GM10248 (cell line): Measurements from ENCODE around the gene CAMK2G.
A peak's percentile ranks its signal among the peaks of the same experiment; 100 is the strongest.

Experiments
- CTCF ChIA-PET: fragments of 300-600 bp; sonication (Branson Sonifier 250); formaldehyde crosslinking; extraction: SDS; loops from one replicate; lab custom pipeline; 2021; ENCODE audit warnings: antibody characterized with exemption; lab: Yijun Ruan, JAX
- POLR2A ChIA-PET: fragments of 350-650 bp; sonication (Branson Sonifier 250); formaldehyde crosslinking; extraction: SDS; loops from one replicate; lab custom pipeline; 2020; ENCODE audit warnings: antibody characterized with exemption; lab: Yijun Ruan, JAX
- DNase-seq: peaks from one replicate; pipeline ENCODE4 v3.0.0; 2012; ENCODE audit errors: extremely low spot score
- CTCF ChIP-seq: IDR thresholded peaks from 2 replicates; pipeline ENCODE4 v1.5.1; 2012; ENCODE audit warnings: mild to moderate bottlenecking, low read depth; ENCODE audit errors: extremely low read depth, missing control alignments, control extremely low read depth

Gene CAMK2G

DNA sequence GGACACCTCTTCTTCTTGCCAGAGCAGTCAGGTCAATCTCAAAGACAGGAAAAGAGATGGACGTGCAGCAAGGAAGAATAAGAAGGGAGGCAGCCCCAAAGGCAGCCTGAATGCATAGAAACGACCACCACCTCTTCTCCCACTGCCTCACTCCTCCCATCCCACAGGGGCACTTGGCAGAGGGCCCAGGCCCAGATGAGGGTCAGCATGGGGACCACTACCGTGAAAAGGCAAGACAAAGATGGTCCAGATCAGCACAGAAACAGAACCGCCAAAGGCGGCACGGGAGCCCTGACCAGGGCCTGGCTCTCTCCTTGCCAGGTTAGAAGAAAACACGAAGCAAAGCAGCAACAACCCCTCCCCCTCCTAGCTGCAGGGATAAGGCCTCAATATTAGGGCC, 61.0 kb downstream of the CAMK2G start:
- no peak for TF ChIP-seq CTCF
- CTCF ChIA-PET = interaction anchor here (2.3 to 4.2 kb wide), 2 partner anchors 12 to 15 kb away, joined by 10 to 23 read pairs; no protein-coding TSS in a partner anchor
- no peak for DNase-seq
- POLR2A ChIA-PET = no interaction called here

DNA sequence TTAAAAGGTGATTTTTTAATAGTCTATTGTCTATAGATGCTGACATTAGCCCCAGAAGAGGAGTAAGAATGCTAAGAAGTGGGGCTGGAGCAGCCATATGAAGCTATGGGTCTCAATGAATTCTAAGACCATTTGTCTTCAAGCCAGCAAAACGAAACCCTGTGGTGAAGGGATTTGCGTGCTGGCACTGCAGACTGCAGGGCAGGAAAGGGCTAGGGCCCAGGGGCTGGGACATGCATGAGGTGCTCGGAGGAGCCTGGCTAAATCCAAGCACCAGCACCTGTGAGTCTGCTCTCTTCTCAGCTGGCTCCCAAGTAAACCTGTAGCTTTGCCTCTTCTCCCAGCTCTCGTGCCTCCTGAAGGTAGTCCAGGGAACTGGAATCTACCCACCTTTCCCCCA, 61.7 kb downstream of the CAMK2G start:
- ChIA-PET POLR2A (no interaction called here), CTCF (interaction anchor here (1.5 to 2.3 kb wide), 2 partner anchors 16 to 67 kb away, joined by 3 to 10 read pairs; no protein-coding TSS in a partner anchor)
- no peak for DNase-seq
- no peak for TF ChIP-seq CTCF

DNA sequence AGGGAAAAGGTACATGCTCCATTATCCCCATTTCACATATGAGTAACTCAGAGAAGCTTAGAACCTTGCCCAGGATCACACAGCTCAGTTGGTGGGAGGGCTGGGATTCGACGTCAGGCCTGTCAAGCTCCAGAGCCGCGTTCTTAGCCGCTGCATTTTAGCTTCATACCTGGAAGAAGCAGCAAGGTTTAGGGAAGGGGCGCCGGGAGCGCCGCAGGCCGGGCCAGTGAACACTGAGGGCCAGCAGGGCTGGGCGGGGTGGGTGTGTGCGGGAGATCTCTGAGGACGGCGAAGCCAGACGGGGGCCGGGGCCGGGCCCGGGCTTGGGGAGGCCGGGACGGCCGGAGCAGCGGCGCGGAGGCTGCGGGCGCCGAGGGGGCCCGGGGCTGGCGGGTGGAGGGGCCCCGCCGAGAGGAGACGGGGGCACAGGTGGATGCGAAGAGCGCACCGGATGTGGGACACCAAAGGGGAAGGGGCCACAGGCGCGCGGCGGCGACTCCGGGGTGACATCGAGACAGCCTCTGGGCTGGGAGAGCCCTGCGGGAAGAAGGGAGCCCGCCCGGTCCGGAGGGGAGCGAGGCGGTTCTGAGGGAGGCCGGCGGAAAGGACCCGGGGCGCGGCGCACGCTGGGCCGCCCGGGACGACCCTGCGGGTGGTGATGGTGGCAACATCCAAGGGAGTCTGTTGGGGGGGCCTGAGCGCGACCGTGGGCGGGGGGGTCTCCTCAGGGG, 63.5 kb downstream of the CAMK2G start:
- POLR2A ChIA-PET = interaction anchor here (0.5 kb wide), 2 partner anchors 15 to 23 kb away, joined by 3 to 6 read pairs; no protein-coding TSS in a partner anchor
- peak; percentile 55 for DNase-seq
- CTCF ChIA-PET = interaction anchor here (0.7 to 2.6 kb wide), 8 partner anchors 18 to 129 kb away, joined by 3 to 13 read pairs (median 4); a partner anchor contains a TSS
- TF ChIP-seq CTCF = no peak

DNA sequence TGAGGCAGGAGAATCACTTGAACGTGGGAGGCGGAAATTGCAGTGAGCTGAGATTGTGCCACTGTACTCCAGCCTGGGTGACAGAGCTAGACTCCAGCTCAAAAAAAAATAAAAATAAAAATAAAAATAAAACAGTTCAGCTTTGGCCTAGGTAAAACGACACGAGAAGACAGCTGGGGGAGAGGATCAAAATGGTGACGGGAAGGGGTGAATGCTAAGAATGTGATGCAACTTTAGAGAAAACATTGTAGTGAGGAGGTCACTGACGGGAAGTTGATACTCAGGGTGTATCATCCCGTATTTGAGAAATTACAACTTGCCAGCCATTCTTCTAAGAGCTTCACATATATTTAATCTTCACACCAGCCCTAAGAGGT, 64.0 kb downstream of the CAMK2G start:
- ChIA-PET POLR2A (interaction anchor here (0.5 to 0.9 kb wide), 2 partner anchors 23 to 38 kb away, joined by 3 read pairs; no protein-coding TSS in a partner anchor), CTCF (interaction anchor here (0.7 to 2.6 kb wide), 9 partner anchors 17 to 130 kb away, joined by 3 to 13 read pairs (median 3); a partner anchor contains a TSS)
- no peak for DNase-seq
- TF ChIP-seq CTCF = no peak

- CTCF ChIA-PET = interaction anchor here (1.2 to 2.6 kb wide), 10 partner anchors 16 to 131 kb away, joined by 3 to 13 read pairs (median 4); no protein-coding TSS in a partner anchor
- POLR2A ChIA-PET = interaction anchor here (0.9 kb wide), 1 partner anchor 36 kb away, joined by 3 read pairs; no protein-coding TSS in a partner anchor
- no peak for DNase-seq
- no peak for TF ChIP-seq CTCF
These were observed 65.1 kb downstream of the CAMK2G start for GRCh38 chr10:73809061-73809818.

- no peak for TF ChIP-seq CTCF
- ChIA-PET POLR2A (no interaction called here), CTCF (interaction anchor here (1.2 to 2.6 kb wide), 4 partner anchors 15 to 71 kb away, joined by 3 to 13 read pairs (median 6); no protein-coding TSS in a partner anchor)
These were observed 66.1 kb downstream of the CAMK2G start for GRCh38 chr10:73808021-73808815.

More at GRCh38 chr10:73808021-73808815, 66.1 kb downstream of the CAMK2G start:
- no peak for DNase-seq
